Tibial nerve (tissue), 4 donors: ENCODE measurements around the gene B3GNT9. TPM values are rescaled to one million over a fixed set of nuclear protein-coding genes. Genes with fewer than 3 reads are reported as not detected.

ENCODE experiments used
- DNase-seq, 2 donors: peaks; one replicate each; pipeline ENCODE4 v3.0.0-alpha.2; 2019; ENCODE audit warnings: low spot score in 2 of 2
- H3K27ac ChIP-seq, 4 donors: fragments of 200-600 bp; sonication (generic) in 3 of 4; one replicate each; pipeline ENCODE4 v1.5.1; 2017 to 2019; ENCODE audit warnings: mild to moderate bottlenecking in 1 of 4
- H3K27me3 ChIP-seq, 2 donors: fragments of 200-600 bp; sonication (generic) in 1 of 2; one replicate each; pipeline versions ENCODE4 v1.5.1 to v1.6.0; 2017 to 2019
- H3K36me3 ChIP-seq, 3 donors: fragments of 200-600 bp; sonication (generic); one replicate each; pipeline ENCODE4 v1.5.1; 2018 to 2019
- H3K4me1 ChIP-seq, 4 donors: fragments of 200-600 bp; sonication (generic) in 3 of 4; one replicate each; pipeline ENCODE4 v1.5.1; 2017 to 2019
- H3K4me3 ChIP-seq, 4 donors: fragments of 200-600 bp; sonication (generic) in 3 of 4; one replicate each; pipeline ENCODE4 v1.5.1; 2017 to 2019; ENCODE audit warnings: mild to moderate bottlenecking in 1 of 4, moderate library complexity in 1 of 4
- H3K9me3 ChIP-seq, 4 donors: fragments of 200-600 bp; sonication (generic) in 3 of 4; one replicate each; pipeline ENCODE4 v1.5.1; 2017 to 2019
- CTCF ChIP-seq, 5 experiments: fragments of 200-600 bp in 3 of 5; fragments of 450-650 bp in 2 of 5; sonication (generic) in 3 of 5; IDR thresholded peaks; one replicate each; pipeline ENCODE4 v1.5.1; 2016 to 2019; ENCODE audit warnings: antibody characterized with exemption in 5 of 5, mild to moderate bottlenecking in 3 of 5, moderate library complexity in 2 of 5
- EP300 ChIP-seq, 2 donors: sonication (generic); formaldehyde crosslinking; IDR thresholded peaks; one replicate each; pipeline ENCODE4 v1.6.1; 2017; ENCODE audit warnings: antibody characterized with exemption in 2 of 2, mild to moderate bottlenecking in 1 of 2
- POLR2A ChIP-seq, 2 donors: fragments of 450-650 bp; IDR thresholded peaks; one replicate each; pipeline ENCODE4 v1.6.1; 2017; ENCODE audit warnings: antibody characterized with exemption in 2 of 2, mild to moderate bottlenecking in 2 of 2, moderate library complexity in 2 of 2
- WGBS, 2 donors: methylation state at CpG; one replicate each; pipeline ENCODE4 v1.1.5; 2018; 5-methylcytosine and 5-hydroxymethylcytosine counted together
- total RNA-seq, 4 donors: library from RNA; depleted of rRNA; stranded (reverse); fragments of >200 nt; gene quantifications; one replicate each; pipeline ENCODE4 v1.1.0, GENCODE V29; 2016

Gene B3GNT9
- total RNA-seq, 4 donors from 2014 or later, result 9.3 to 23.1 (median 18.4) TPM

- H3K36me3 ChIP-seq, result no peaks in the 10 kb centered on the region
- H3K4me3 ChIP-seq, result peak overlapping the region in 2 of 4 donors; percentile 35 to 53
- no peak for TF ChIP-seq EP300 (IDR thresholded peaks at IDR 0.05)
- TF ChIP-seq POLR2A (IDR thresholded peaks at IDR 0.05), result no peak
- TF ChIP-seq CTCF (IDR thresholded peaks at IDR 0.05), result no peak
- DNase-seq, result no peak
- WGBS, 2 donors, result 76 to 91% methylated on average over 1 of the region's 1 CpG
- no peaks in the 10 kb centered on the region for H3K9me3 ChIP-seq
- peak overlapping the region; percentile 2 to 88 (median 81) for H3K27ac ChIP-seq
- peaks cover 0 to 14% of the 10 kb centered on the region in 2 donors for H3K27me3 ChIP-seq
- H3K4me1 ChIP-seq, result peaks cover 0 to 65% (median 40%) of the 10 kb centered on the region in 4 donors
Measured at GRCh38 chr16:67173323-67173722, 22.5 kb upstream of the B3GNT9 start.

GRCh38 chr16:67170949-67171649 lies 20.3 kb upstream of the B3GNT9 start:
- WGBS, 2 donors, result 34 to 36% methylated on average over 14 of the region's 14 CpGs
- DNase-seq, result peak in 1 of 2 donors; percentile 32
- H3K36me3 ChIP-seq, result no peaks in the 10 kb centered on the region
- TF ChIP-seq EP300 (IDR thresholded peaks at IDR 0.05) (peak in 1 of 2 donors; percentile 36), CTCF (IDR thresholded peaks at IDR 0.05) (no peak)
- H3K9me3 ChIP-seq, result no peaks in the 10 kb centered on the region
- H3K4me3 ChIP-seq, result peak overlapping the region; percentile 34 to 57 (median 40)
- H3K27me3 ChIP-seq, result peaks cover 0 to 19% of the 10 kb centered on the region in 2 donors
- peaks cover 0 to 57% (median 36%) of the 10 kb centered on the region in 4 donors for H3K4me1 ChIP-seq
- peak overlapping the region; percentile 83 to 94 (median 88) for H3K27ac ChIP-seq

GRCh38 chr16:67170168-67170948 lies 19.6 kb upstream of the B3GNT9 start, which contains the start of gene NOL3:
Gene NOL3, plus strand, starts transcription at chr16:67170538.
- Histone ChIP-seq H3K4me1 (peaks cover 0 to 64% (median 40%) of the 10 kb centered on the region in 4 donors), H3K9me3 (no peaks in the 10 kb centered on the region), H3K27ac (peak within 1 kb of the TSS; percentile 83 to 94 (median 88)), H3K4me3 (peak within 1 kb of the TSS; percentile 34 to 57 (median 40)), H3K36me3 (no peaks in the 10 kb centered on the region), H3K27me3 (peaks cover 0 to 26% of the 10 kb centered on the region in 2 donors)
- DNase-seq, result peak; percentile 62 to 76
- 1 to 10% methylated on average over 8 to 44 of the region's 50 CpGs for WGBS, 2 donors
- TF ChIP-seq POLR2A (IDR thresholded peaks at IDR 0.05) (peak in 1 of 2 donors; percentile 8), CTCF (IDR thresholded peaks at IDR 0.05) (no peak), EP300 (IDR thresholded peaks at IDR 0.05) (peak in 1 of 2 donors; percentile 44)

- Histone ChIP-seq H3K27me3 (peaks cover 0 to 33% of the 10 kb centered on the region in 2 donors), H3K4me1 (peaks cover 0 to 65% (median 43%) of the 10 kb centered on the region in 4 donors), H3K36me3 (no peaks in the 10 kb centered on the region), H3K9me3 (no peaks in the 10 kb centered on the region), H3K27ac (peak overlapping the region; percentile 83 to 94 (median 88)), H3K4me3 (peak overlapping the region; percentile 34 to 57 (median 40))
- WGBS, 2 donors, result 6 to 8% methylated on average over 24 of the region's 24 CpGs
- no peak for TF ChIP-seq POLR2A (IDR thresholded peaks at IDR 0.05)
- TF ChIP-seq CTCF (IDR thresholded peaks at IDR 0.05), result peak in 4 of 5 experiments; percentile 23 to 44 (median 34)
- peak in 1 of 2 donors; percentile 20 for DNase-seq
Measured at GRCh38 chr16:67169642-67170167, 18.9 kb upstream of the B3GNT9 start.
